CD4-positive, alpha-beta T cell treated with Interleukin-17A for 1 hour (primary cell): ENCODE measurements around the gene NDUFA7.
"Not testable (repeated sequence)": the region's sequence is repeated elsewhere in the genome, so short reads cannot be mapped to it uniquely, and the experiment has no call there.

Experiments
- DNase-seq: peaks from one replicate; pipeline ENCODE4 v3.0.0-alpha.2; 2020

The NDUFA7 gene

GRCh38 chr19:8321067-8321985 lies at the start of gene NDUFA7, which contains the start of gene RPS28:
TSS of gene NDUFA7 (minus strand) at chr19:8321375. CDS start at chr19:8321358, 17 bp downstream.
TSS of gene RPS28 (plus strand) at chr19:8321496. CDS start at chr19:8321531, 35 bp downstream.
- peak; percentile 98 for DNase-seq

- DNase-seq = no peak
Measured at GRCh38 chr19:8370176-8371010, 49.2 kb upstream of the NDUFA7 start.

GRCh38 chr19:8367327-8368001 lies 46.3 kb upstream of the NDUFA7 start:
- no peak for DNase-seq

- DNase-seq = no peak
Measured at GRCh38 chr19:8366961-8367326, 45.8 kb upstream of the NDUFA7 start.

- no peak for DNase-seq
Measured at GRCh38 chr19:8366121-8366581, 45.0 kb upstream of the NDUFA7 start.

- peak; percentile 52 for DNase-seq
Measured at GRCh38 chr19:8363803-8364771, 42.9 kb upstream of the NDUFA7 start, which contains the start of gene ANGPTL4. TSS of gene ANGPTL4 (plus strand) at chr19:8364155. CDS start at chr19:8364322, 167 bp downstream.

- no peak for DNase-seq
Measured at GRCh38 chr19:8361921-8362793, 41.0 kb upstream of the NDUFA7 start.

- DNase-seq = no peak
Measured at GRCh38 chr19:8360196-8360595, 39.0 kb upstream of the NDUFA7 start.

- no peak for DNase-seq
Measured at GRCh38 chr19:8358948-8359347, 37.8 kb upstream of the NDUFA7 start.

GRCh38 chr19:8357007-8357521 lies 35.9 kb upstream of the NDUFA7 start:
- DNase-seq = no peak

GRCh38 chr19:8355631-8356402 lies 34.6 kb upstream of the NDUFA7 start:
- no peak for DNase-seq

- not testable (repeated sequence) for DNase-seq
Measured at GRCh38 chr19:8352845-8353244, 31.7 kb upstream of the NDUFA7 start.

- no peak for DNase-seq
Measured at GRCh38 chr19:8352134-8352827, 31.1 kb upstream of the NDUFA7 start.

GRCh38 chr19:8349629-8350372 lies 28.6 kb upstream of the NDUFA7 start:
- DNase-seq = not testable (repeated sequence)

- DNase-seq = no peak
Measured at GRCh38 chr19:8343483-8343844, 22.3 kb upstream of the NDUFA7 start.

- peak; percentile 94 for DNase-seq
Measured at GRCh38 chr19:8342684-8343482, 21.7 kb upstream of the NDUFA7 start, which contains the start of gene KANK3. TSS of gene KANK3 (minus strand) at chr19:8343262. CDS start at chr19:8337828, 5,434 bp downstream.

- no peak for DNase-seq
Measured at GRCh38 chr19:8342316-8342683, 21.1 kb upstream of the NDUFA7 start.
